Endometrial microvascular endothelial cells (primary cell): ENCODE data around the gene NUFIP1. TPM values are rescaled to one million over a fixed set of nuclear protein-coding genes. Genes with fewer than 3 reads are reported as not detected.

Source experiments
- in situ Hi-C: cut with HindIII; loops from 2 replicates; pipeline ENCODE4 v1.10.0; 2017; ENCODE audit warnings: low sequenced_read_pairs, low pct_unique_long_range_greater_than_20kb; ENCODE audit errors: inconsistent ontology term
- total RNA-seq: library from RNA; depleted of rRNA; stranded (reverse); fragments of >200 nt; gene quantifications from one replicate; pipeline ENCODE4 v1.2.3, GENCODE V29; 2015; ENCODE audit errors: inconsistent ontology term

Gene NUFIP1
- total RNA-seq, 1 donor from 2014 or later = 3.4 TPM

DNA sequence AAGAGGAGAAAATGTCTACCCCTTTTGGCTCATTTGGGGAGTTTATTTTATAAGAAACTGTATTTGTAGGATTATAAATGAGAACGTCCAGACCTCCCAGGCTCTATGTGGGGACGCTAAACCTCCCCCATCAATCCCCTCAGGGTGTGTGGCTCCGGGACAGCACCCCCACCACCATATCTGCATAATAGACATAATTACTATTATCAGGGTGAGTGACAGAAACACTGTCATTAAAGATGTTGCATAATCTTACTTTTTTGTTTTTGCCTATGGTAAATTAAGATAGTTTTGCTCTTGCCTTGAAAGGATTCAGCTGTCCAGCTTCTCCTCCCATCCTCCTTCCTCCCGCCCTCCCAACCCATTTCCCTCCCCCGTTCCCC is 93.3 kb downstream of the NUFIP1 start:
- in situ Hi-C loops = no loop called here

DNA sequence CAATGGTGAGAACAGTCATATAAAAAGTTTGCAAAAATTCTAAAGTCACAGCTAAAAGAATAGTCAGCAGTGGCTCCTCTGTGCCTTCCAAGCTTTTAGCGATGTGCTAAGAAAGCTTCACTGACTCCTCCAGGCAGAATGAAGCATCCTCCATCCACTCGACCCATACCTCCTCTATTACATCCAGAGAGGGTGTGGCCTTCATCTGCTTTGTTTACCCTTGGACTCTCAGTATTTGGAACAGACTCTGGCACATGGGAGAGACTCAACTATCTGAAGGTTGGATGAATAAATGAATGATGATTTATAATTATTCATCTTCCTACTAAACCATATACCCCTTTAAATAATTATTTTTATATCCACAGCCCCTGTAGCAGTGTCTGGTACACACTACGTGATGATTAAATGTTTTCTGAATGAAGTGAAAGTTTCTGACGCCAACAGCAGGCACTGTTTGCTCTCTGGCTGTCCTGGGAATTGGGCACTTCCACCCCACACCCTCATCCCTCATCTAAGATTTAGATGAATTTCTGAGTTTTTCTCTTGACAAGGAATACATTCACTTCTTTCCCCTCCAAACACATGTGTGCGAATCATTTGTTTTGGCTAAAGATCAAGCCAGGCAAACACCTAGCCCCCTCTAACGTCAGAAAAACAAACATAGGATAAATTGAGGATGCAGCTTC is 93.9 kb downstream of the NUFIP1 start:
- in situ Hi-C loops = no loop called here

- in situ Hi-C loops = no loop called here
Measured at GRCh38 chr13:44894001-44894770, 95.1 kb downstream of the NUFIP1 start.

Other genes with a start within 250 kb of the NUFIP1 start
- gene GPALPP1, start 67 bp upstream of the NUFIP1 start, total RNA-seq = 19.8 TPM
- gene GTF2F2, start 131.0 kb upstream of the NUFIP1 start, total RNA-seq = 24.8 TPM
- gene KCTD4, start 211.6 kb upstream of the NUFIP1 start, total RNA-seq = not detected